Cerebellar cortex (tissue), 1 donor: Measurements from ENCODE around the gene MMP17.

Source experiments
- DNase-seq: peaks from one replicate; pipeline ENCODE4 v3.0.0-alpha.2; 2015; ENCODE audit warnings: low spot score

The MMP17 gene

DNA sequence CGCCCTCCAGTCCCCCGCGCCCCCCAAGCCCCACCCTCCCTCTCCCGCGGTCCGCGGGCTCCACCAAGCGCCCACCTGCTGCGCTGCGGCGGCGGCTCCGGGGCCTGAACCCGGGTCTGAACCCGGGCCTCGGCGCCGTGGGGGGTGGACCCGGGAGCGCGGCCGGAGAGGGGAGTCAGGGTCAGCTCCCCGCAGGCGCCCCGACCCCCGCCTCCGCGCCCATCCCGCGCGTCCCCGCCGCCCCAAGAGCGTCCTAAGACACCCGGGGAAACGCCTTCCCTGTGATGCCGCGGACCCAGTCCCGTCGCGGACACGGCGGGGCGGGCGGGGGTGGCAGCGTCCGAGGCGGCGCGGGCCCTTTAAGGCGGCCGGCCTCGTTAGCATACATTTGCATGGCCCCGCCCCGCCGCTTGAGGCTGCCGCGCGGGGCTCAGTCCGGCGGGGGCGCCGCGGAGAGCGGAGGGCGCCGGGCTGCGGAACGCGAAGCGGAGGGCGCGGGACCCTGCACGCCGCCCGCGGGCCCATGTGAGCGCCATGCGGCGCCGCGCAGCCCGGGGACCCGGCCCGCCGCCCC lies at the start of gene MMP17:
Gene MMP17 (plus strand): TSS at position 433 of the 574 bp plus-strand sequence. CDS start 102 bp downstream, at position 535.
- DNase-seq, result no peak

DNA sequence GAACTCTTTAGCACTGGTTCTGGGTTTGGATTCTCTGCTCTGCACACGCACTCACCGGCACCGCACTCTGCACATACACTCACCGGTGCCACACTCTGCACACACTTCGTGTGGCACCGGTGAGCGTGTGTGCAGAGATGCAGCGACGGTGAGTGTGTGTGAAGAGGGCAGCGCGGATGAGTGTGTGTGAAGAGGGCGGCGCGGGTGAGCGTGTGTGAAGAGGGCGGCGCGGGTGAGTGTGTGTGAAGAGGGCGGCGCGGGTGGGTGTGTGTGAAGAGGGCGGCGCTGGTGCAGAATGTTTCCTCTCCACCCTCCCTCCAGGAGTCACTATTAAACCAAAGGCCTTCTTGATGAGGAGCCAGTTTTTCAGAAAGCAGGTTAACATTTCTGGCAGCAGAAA lies 49.2 kb upstream of the MMP17 start:
- no peak for DNase-seq

- DNase-seq, result no peak
Measured at GRCh38 chr12:131782061-131782460, 46.1 kb upstream of the MMP17 start.

DNA sequence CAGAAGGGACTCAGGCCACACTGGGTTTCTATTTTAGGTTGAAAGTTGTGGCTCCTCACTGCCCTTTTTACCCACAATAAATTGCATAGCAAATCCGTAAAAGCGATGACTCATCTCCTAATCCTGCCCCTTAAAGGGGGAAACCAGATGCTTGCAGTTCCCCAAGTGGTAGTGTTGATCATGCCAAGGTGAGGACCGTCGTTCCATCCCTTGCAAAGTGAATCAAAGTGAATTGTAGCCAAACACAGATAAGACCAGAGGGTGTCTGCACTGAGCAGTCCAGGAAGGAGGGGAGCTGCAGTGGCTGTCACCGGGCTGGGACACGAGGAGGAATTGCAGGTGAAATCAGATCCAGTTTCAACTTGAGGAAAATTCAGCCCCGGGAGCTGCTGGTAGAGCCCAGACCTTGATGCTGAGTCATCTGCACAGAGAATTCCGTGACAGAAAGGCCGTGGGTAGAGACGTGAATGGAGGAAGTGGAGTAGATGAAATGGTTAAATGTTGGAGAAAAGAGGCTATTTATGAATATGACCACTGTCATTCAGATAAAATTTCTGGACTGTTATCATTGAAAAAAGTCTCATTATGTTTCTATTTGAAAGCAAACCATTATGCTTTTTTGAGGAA lies 44.2 kb upstream of the MMP17 start:
- no peak for DNase-seq

GRCh38 chr12:131784909-131785762 lies 43.1 kb upstream of the MMP17 start:
- DNase-seq, result no peak

DNA sequence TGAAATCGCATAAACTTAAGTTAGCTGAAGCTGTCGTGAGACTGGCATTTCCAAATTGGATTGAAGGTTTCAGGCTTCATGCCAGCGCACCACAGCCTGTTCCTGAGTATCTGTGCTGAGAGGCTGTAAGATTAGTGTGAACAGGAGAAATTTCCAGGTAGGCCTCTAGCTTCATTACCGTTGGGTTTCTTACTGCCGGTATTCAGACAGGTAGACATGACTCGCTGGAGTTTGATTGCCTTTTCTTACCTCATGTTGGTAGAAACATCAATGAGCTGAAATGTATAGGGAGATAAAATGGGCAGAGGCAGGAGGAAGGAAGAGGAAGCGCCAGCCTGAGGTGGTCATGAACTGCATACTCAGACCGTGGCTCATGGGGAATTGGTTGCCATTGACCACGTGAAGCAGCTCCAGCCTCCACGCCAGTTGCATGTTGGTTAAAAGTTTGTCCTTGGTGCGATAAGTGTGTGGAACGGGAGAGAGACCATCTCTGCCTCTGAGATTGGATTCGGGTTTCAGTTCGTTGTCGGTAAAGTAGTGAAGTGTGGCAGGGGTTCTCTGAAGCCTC lies 42.3 kb upstream of the MMP17 start:
- no peak for DNase-seq

DNA sequence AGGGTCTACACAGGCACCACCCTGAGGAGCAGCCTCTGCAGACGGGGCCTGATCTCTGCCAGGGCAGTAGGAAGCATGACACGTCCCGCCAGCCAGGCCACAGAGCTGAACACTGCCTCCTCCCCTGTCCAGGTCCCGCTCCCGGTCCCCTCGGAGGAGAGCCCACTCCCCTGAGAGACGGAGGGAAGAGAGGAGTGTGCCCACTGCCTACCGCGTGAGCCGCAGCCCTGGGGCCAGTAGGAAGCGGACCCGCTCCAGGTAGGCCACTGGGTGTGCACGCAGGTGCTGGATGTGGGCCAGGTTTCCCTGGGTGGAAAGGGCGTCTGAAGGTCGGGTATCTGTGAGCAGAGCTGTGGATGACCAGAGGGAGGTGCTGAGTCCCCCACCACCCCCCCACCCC lies 41.9 kb upstream of the MMP17 start:
- no peak for DNase-seq

- no peak for DNase-seq
Measured at GRCh38 chr12:131787143-131787660, 41.0 kb upstream of the MMP17 start.

GRCh38 chr12:131788070-131788469 lies 40.1 kb upstream of the MMP17 start:
- DNase-seq, result no peak

- no peak for DNase-seq
Measured at GRCh38 chr12:131789638-131790037, 38.6 kb upstream of the MMP17 start.

GRCh38 chr12:131793243-131794022 lies 34.8 kb upstream of the MMP17 start:
- DNase-seq, result no peak

- no peak for DNase-seq
Measured at GRCh38 chr12:131794061-131794460, 34.1 kb upstream of the MMP17 start.

GRCh38 chr12:131794573-131794972 lies 33.6 kb upstream of the MMP17 start:
- no peak for DNase-seq

GRCh38 chr12:131795064-131795463 lies 33.1 kb upstream of the MMP17 start:
- DNase-seq, result no peak

- no peak for DNase-seq
Measured at GRCh38 chr12:131795690-131796410, 32.3 kb upstream of the MMP17 start.

DNA sequence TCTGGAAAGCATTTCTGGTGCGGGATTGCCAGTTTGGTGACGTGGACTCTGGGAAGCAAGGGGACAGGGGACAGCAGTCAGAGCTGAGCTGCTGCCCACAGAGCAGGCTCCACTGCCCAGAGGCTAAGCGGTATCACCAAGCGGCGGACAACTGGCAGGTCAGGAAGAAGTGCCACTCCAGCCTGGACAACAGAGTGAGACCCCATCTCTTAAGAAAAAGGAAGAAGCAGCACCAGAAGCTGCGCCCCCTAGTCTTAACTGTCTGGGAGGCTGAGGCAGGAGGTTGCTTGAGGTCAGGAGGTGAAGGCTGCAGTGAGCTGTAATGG lies 31.8 kb upstream of the MMP17 start:
- DNase-seq, result no peak

DNA sequence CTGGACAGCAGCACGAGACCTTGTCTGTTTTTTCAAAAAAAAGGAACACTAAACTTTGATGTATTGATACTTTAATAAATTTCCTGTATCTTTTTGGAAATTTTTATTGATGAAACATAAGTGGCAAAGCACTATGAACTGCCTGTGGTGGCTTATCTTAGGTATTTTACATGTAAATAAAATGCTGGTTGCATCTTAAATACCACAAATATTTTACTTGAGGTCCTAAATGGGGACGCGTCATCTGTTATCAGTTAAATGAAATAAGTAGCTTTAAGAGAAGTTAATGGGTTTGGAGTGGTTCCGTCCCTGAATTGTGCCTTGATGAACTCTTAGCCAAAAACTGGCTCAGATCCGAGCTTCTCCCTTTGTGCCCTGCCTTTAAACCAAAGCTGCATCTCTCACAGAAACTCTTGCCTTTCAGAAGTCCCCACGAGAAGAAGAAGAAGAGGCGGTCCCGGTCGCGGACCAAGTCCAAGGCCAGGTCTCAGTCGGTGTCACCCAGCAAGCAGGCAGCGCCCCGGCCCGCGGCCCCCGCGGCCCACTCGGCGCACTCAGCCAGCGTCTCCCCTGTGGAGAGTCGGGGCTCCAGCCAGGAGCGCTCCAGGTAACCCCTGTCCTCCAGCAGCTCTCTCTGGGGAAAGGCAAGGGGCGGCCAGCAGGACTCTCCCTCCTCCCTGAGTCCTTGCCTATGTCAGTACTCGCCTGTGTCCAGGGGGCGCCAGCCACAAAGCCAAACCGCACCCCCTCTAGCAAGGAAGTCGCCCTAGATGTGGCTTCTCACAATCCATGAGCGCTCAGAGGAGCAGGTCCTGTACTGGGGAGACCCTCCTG lies 31.2 kb upstream of the MMP17 start:
- DNase-seq, result no peak

DNA sequence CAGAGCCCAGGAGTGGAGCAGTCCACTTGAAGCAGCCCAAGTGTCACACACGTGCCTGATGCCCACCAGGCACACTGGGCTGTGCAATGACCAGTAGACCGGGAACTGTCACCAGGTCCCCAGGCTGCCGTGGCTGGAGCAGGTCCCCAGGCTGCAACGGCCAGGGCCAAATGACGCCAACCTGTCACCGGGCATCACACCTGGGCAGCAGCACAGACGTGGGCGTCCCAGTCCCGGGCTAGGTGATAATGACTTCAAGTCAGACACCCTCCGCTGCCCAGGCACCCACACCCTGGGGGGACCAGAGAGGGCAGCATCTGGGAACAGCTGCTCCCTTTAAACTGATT lies 30.6 kb upstream of the MMP17 start:
- DNase-seq, result no peak

- DNase-seq, result no peak
Measured at GRCh38 chr12:131799195-131799594, 29.0 kb upstream of the MMP17 start.

DNA sequence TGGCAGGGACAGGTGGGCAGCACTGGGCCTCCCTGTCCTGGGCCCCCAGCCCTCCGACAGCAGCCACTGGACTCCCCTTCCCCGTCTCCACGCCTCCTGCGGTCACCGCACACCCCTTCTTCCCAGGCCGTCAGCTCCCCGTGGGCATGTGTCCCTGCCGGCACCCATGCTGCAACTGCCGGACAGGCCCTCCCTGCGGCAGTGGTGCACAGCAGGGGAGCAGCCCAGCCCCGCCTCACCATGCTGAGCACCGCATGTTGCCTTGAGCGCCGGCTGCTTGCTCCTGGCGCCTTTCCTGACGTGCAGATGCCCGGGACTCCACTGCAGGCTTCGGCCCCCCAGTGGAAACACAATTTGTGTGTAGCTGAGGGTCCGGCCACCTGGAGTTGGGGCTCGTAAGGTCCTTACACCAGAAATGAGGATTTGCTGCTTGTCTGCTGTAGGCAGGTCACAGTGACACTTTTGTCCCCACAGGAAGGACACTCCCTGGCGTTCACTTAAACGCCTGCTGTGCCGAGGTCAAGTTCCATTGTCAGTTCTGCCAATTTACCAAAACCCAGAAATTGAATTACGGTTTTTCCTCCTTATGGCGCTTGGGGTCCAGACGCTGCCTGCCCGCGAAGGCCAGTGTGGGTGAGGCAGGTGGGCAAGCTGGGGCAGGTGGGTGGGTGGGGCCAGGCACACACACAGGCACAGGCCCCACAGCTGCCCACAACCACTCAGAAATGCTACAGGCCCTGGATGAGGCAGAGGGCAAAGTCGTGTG lies 28.2 kb upstream of the MMP17 start:
- no peak for DNase-seq
